HUES64 (cell line): ENCODE measurements around the gene CENPN. TPM values are rescaled to one million over a fixed set of nuclear protein-coding genes. Genes with fewer than 3 reads are reported as not detected.
A peak's percentile ranks its signal among the peaks of the same experiment; 100 is the strongest.

Experiments
- H3K27ac ChIP-seq: 2 replicates; pipeline ENCODE4 v1.7.0; 2013; ENCODE audit warnings: low read depth, low read length, inconsistent platforms
- H3K27me3 ChIP-seq: 2 replicates; pipeline ENCODE4 v1.6.1; 2013; ENCODE audit warnings: mild to moderate bottlenecking, low read length; ENCODE audit not compliant: insufficient read depth
- H3K36me3 ChIP-seq: 2 replicates; pipeline ENCODE4 v1.6.1; 2013; ENCODE audit warnings: mild to moderate bottlenecking, low read length; ENCODE audit not compliant: insufficient read depth
- H3K4me1 ChIP-seq: 2 replicates; pipeline ENCODE4 v1.6.1; 2013; ENCODE audit warnings: mild to moderate bottlenecking, low read length, moderate library complexity; ENCODE audit not compliant: insufficient read depth
- H3K4me3 ChIP-seq: 2 replicates; pipeline ENCODE4 v1.5.1; 2013; ENCODE audit warnings: mild to moderate bottlenecking, low read length, moderate library complexity
- H3K9ac ChIP-seq: 2 replicates; pipeline ENCODE4 v1.6.1; 2013; ENCODE audit warnings: mild to moderate bottlenecking, low read depth, low read length
- H3K9me3 ChIP-seq: 2 replicates; pipeline ENCODE4 v1.6.1; 2013; ENCODE audit warnings: low read depth, low read length; ENCODE audit not compliant: insufficient read depth
- WGBS: fragments of 150-250, 120-280 bp; methylation state at CpG from one replicate; pipeline ENCODE4 v1.1.7; 2013; ENCODE audit warnings: missing lambda C conversion rate; 5-methylcytosine and 5-hydroxymethylcytosine counted together
- polyA plus RNA-seq, 2 experiments: library from polyadenylated mRNA; stranded (reverse); fragments of 50-300 nt; gene quantifications; one replicate each; pipeline ENCODE4 v1.2.3, GENCODE V29; 2013

CENPN gene
- 57.7 TPM for polyA plus RNA-seq (2013, experiment 1 of 2)
- polyA plus RNA-seq (2013, experiment 2 of 2), result 60.8 TPM

DNA sequence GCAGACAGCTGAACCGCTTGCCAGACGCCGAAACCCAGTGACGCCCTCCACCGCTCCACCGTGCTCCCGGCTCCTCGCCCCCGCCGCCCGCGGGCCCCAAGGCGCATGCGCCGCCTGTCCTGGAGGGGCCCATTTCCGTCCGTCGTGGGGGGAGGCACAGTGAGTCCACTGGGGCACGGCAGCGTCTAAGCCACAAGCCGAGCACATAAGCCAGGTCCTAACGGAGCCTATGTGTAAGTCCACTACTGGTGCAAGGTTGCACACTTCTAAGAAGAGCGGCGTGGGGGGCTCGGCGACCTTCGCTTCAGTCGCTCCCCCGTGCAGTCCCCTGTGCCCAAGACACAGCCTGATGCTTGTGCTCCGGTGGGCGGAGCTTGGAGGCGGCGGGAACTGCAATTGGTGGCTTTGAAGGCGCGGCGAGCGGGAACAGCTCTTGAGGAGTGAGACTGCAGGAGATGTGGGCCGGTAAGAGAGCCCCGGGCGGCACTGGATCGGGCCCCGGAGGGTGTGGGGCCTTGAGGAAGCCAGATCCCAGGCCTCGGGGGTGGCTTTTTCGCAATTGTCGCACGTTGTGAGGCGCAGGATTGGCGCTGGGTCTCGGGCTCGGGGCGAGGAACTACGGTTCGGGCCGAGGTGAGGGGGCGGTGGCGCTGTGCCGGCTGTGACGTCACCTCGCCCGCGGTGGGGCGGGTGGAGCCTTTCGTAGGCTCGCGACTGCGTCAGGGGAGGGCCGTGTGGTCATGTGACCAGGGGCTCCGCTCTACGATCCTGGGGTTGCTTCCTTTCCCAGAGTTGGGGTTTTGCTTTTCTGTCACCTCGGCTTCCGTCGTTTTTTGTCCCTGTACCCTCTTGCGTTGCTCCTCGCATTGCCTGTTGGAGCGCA, at the start of gene CENPN, which contains the start of gene CMC2:
CENPN (plus strand) TSS at position 402 of the 883 bp plus-strand sequence. CDS start 4,726 bp downstream, outside the sequence.
CMC2 (minus strand) TSS at position 73 of the 883 bp plus-strand sequence. CDS start 9,491 bp downstream, outside the sequence.
- Histone ChIP-seq H3K9me3 (no peaks in the 10 kb centered on the region), H3K27me3 (no peaks in the 10 kb centered on the region), H3K9ac (peak within 1 kb of the TSS; percentile 100), H3K36me3 (peaks cover 27% of the 10 kb centered on the region), H3K4me1 (peaks cover 14% of the 10 kb centered on the region), H3K27ac (peak within 1 kb of the TSS; percentile 92), H3K4me3 (peak within 1 kb of the TSS; percentile 78)
- WGBS, result under 1% methylated on average over 75 of the region's 75 CpGs

- Histone ChIP-seq H3K27me3 (no peaks in the 10 kb centered on the region), H3K4me1 (no peaks in the 10 kb centered on the region), H3K4me3 (no peak overlapping the region), H3K36me3 (no peaks in the 10 kb centered on the region), H3K9me3 (0 out of 2 replicates have a peak, but pooled peaks cover 7% of the 10 kb centered on the region), H3K27ac (no peak overlapping the region), H3K9ac (no peak overlapping the region)
Measured at GRCh38 chr16:80958284-80958683, 48.7 kb upstream of the CENPN start.

- 87% methylated on average over 2 of the region's 2 CpGs for WGBS
- H3K9me3 ChIP-seq, result 0 out of 2 replicates have a peak, but pooled peaks cover 7% of the 10 kb centered on the region
- H3K4me3 ChIP-seq, result no peak overlapping the region
- no peaks in the 10 kb centered on the region for H3K4me1 ChIP-seq
- H3K9ac ChIP-seq, result no peak overlapping the region
- H3K27ac ChIP-seq, result no peak overlapping the region
- no peaks in the 10 kb centered on the region for H3K36me3 ChIP-seq
- no peaks in the 10 kb centered on the region for H3K27me3 ChIP-seq
Measured at GRCh38 chr16:80962879-80963278, 44.1 kb upstream of the CENPN start.

- H3K4me1 ChIP-seq, result no peaks in the 10 kb centered on the region
- WGBS, result 90% methylated on average over 2 of the region's 2 CpGs
- 0 out of 2 replicates have a peak, but pooled peaks cover 4% of the 10 kb centered on the region for H3K9me3 ChIP-seq
- H3K4me3 ChIP-seq, result no peak overlapping the region
- H3K27me3 ChIP-seq, result no peaks in the 10 kb centered on the region
- H3K27ac ChIP-seq, result no peak overlapping the region
- H3K9ac ChIP-seq, result no peak overlapping the region
- H3K36me3 ChIP-seq, result no peaks in the 10 kb centered on the region
Measured at GRCh38 chr16:80964351-80964750, 42.7 kb upstream of the CENPN start.

GRCh38 chr16:80966617-80967016, 40.4 kb upstream of the CENPN start:
- Histone ChIP-seq H3K27me3 (no peaks in the 10 kb centered on the region), H3K36me3 (no peaks in the 10 kb centered on the region), H3K4me1 (no peaks in the 10 kb centered on the region), H3K9ac (no peak overlapping the region), H3K27ac (no peak overlapping the region), H3K4me3 (no peak overlapping the region), H3K9me3 (no peaks in the 10 kb centered on the region)
- 100% methylated on average over 1 of the region's 4 CpGs for WGBS

DNA sequence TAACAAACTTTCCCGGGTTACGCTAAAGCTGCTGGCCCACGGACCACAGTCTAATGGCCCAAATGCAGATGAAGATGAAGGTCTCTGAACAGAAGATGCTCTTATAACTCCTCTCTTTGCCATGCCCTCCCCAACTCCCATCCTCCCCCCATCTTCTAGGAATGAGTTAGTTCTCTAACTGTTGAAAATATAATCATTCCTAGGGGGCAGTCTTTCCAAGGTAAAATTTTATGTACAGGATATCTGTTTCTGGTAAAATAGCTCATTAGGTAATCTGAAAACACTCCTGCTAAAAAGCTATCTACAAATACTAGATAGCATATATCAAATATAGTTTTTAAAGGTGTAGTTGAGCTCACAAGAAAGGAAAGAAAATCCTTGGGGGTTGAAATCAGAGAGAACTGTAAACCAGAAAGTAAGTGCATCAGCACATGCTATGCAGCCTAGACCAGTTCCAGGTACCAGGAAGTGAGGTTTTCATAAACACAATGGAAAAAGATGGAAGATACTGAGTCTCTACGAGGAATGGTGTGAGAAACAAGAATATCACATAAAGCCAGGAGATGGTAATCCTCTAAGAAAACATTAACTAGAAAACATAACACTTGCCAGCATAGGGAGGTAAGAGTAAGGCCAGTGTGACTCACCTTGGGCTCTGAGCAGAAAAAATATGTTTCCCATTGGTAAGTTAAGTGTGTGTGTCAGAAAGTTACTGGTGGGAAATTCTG, 38.5 kb upstream of the CENPN start:
- no peaks in the 10 kb centered on the region for H3K4me1 ChIP-seq
- 91% methylated on average over 4 of the region's 4 CpGs for WGBS
- H3K9me3 ChIP-seq, result no peaks in the 10 kb centered on the region
- peaks cover 3% of the 10 kb centered on the region; the same call in 1 of the 2 replicates for H3K36me3 ChIP-seq
- H3K27ac ChIP-seq, result no peak overlapping the region
- no peak overlapping the region for H3K9ac ChIP-seq
- no peak overlapping the region for H3K4me3 ChIP-seq
- no peaks in the 10 kb centered on the region for H3K27me3 ChIP-seq

DNA sequence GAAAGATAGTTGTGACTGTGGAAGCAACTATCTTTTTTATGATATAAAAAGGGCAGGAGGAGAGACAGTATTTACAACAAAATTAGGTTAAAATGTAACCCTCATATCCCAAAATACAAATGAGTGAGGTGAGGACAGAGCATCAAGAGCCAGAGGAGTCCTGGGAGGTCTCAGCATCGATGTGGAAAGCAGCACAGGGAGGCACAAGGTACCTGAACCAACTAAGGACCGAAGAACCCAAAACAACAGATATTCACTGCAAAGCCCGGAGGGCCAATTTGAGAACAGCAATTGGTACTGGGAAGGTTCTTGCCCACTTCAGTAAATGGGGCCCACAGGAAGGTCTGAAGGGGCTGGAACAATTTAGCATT, 37.9 kb upstream of the CENPN start:
- no peak overlapping the region for H3K27ac ChIP-seq

GRCh38 chr16:80971819-80972218, 35.2 kb upstream of the CENPN start:
- Histone ChIP-seq H3K9ac (no peak overlapping the region), H3K27ac (no peak overlapping the region), H3K9me3 (no peaks in the 10 kb centered on the region), H3K27me3 (no peaks in the 10 kb centered on the region), H3K36me3 (peaks cover 7% of the 10 kb centered on the region), H3K4me3 (no peak overlapping the region), H3K4me1 (no peaks in the 10 kb centered on the region)
- 90% methylated on average over 2 of the region's 2 CpGs for WGBS

More for the DNA sequence above, 37.9 kb upstream of the CENPN start:
- H3K36me3 ChIP-seq, result peaks cover 3% of the 10 kb centered on the region; the same call in 1 of the 2 replicates
- no peaks in the 10 kb centered on the region for H3K9me3 ChIP-seq
- 95% methylated on average over 3 of the region's 3 CpGs for WGBS
- no peak overlapping the region for H3K4me3 ChIP-seq
- H3K9ac ChIP-seq, result no peak overlapping the region
- no peaks in the 10 kb centered on the region for H3K4me1 ChIP-seq
- H3K27me3 ChIP-seq, result no peaks in the 10 kb centered on the region

DNA sequence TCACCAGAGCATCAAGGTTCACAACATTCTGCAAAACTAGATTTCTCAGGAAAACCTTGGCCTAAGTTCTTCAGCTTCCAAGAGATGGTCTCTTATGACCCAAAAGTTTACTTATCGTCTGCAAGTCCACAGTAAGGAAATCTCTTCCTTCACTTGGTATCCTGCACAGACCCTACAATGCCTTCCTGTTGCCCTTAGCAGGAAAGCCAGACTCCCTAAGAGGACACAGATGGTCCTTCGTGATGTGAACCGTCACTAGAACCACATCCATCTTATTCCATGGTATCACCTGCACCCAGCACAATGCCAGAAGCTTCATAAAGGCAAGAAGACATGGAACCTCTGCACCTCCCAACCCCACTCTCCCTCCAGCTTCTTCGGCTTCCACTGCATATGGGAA, 34.4 kb upstream of the CENPN start:
- Histone ChIP-seq H3K27me3 (no peaks in the 10 kb centered on the region), H3K27ac (no peak overlapping the region), H3K4me3 (no peak overlapping the region), H3K4me1 (no peaks in the 10 kb centered on the region), H3K9ac (no peak overlapping the region), H3K9me3 (no peaks in the 10 kb centered on the region), H3K36me3 (peaks cover 7% of the 10 kb centered on the region)
- WGBS, result 98% methylated on average over 4 of the region's 4 CpGs

GRCh38 chr16:80973991-80974390, 33.0 kb upstream of the CENPN start:
- Histone ChIP-seq H3K27ac (no peak overlapping the region), H3K27me3 (no peaks in the 10 kb centered on the region), H3K9me3 (no peaks in the 10 kb centered on the region), H3K4me3 (no peak overlapping the region), H3K4me1 (no peaks in the 10 kb centered on the region), H3K9ac (no peak overlapping the region), H3K36me3 (peaks cover 7% of the 10 kb centered on the region)
- WGBS, result 90% methylated on average over 3 of the region's 4 CpGs
